Measurements from ENCODE around the gene HSD17B8.
A peak's percentile ranks its signal among the peaks of the same experiment; 100 is the strongest.

HSD17B8 gene

DNA sequence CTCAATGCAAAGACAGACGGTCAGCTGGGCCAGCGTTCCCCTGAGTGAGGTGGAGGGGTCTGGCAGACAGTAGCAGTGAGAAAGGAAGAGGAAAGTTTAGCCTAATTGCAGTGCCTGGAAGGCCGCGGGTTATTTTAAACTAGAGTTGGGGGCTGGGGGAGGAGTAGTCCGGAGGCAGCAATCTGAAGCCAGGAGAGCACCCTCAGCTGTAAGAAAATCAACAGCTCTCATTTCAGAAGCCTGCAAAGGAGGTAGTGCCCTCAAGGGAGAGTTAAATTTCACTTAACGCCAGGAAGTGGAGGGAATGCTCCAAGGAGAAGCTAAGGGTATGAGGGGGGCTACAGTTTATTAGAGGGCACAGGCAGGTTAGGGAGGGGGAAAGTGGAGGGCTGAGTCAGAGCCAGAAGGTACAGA lies 30.8 kb downstream of the HSD17B8 start:
- TF ChIP-seq CTCF (IDR thresholded peaks at IDR 0.05; ENCODE audit: insufficient read depth, low read depth, low read length, missing control alignments): no peak
- no peak overlapping the region for H3K4me3 ChIP-seq (ENCODE audit: low read depth, low read length)
- DNase-seq (ENCODE audit: low read depth): no peak

GRCh38 chr6:33236328-33236727 lies 31.9 kb downstream of the HSD17B8 start:
- DNase-seq (ENCODE audit: low read depth): no peak
- TF ChIP-seq CTCF (IDR thresholded peaks at IDR 0.05; ENCODE audit: insufficient read depth, low read depth, low read length, missing control alignments): no peak
- no peak overlapping the region for H3K4me3 ChIP-seq (ENCODE audit: low read depth, low read length)

- DNase-seq (ENCODE audit: low read depth): no peak
- TF ChIP-seq CTCF (IDR thresholded peaks at IDR 0.05; ENCODE audit: insufficient read depth, low read depth, low read length, missing control alignments): no peak
- H3K4me3 ChIP-seq (ENCODE audit: low read depth, low read length): no peak overlapping the region
Observed at GRCh38 chr6:33236852-33237251, 32.4 kb downstream of the HSD17B8 start.

- no peak for TF ChIP-seq CTCF (IDR thresholded peaks at IDR 0.05; ENCODE audit: insufficient read depth, low read depth, low read length, missing control alignments)
- DNase-seq (ENCODE audit: low read depth): no peak
- no peak overlapping the region for H3K4me3 ChIP-seq (ENCODE audit: low read depth, low read length)
Observed at GRCh38 chr6:33237741-33238140, 33.3 kb downstream of the HSD17B8 start.

GRCh38 chr6:33241968-33242367 lies 37.5 kb downstream of the HSD17B8 start:
- TF ChIP-seq CTCF (IDR thresholded peaks at IDR 0.05; ENCODE audit: insufficient read depth, low read depth, low read length, missing control alignments): no peak
- DNase-seq (ENCODE audit: low read depth): no peak
- no peak overlapping the region for H3K4me3 ChIP-seq (ENCODE audit: low read depth, low read length)

- TF ChIP-seq CTCF (IDR thresholded peaks at IDR 0.05; ENCODE audit: insufficient read depth, low read depth, low read length, missing control alignments): no peak
- H3K4me3 ChIP-seq (ENCODE audit: low read depth, low read length): no peak overlapping the region
- no peak for DNase-seq (ENCODE audit: low read depth)
Observed at GRCh38 chr6:33243476-33243875, 39.0 kb downstream of the HSD17B8 start.

DNA sequence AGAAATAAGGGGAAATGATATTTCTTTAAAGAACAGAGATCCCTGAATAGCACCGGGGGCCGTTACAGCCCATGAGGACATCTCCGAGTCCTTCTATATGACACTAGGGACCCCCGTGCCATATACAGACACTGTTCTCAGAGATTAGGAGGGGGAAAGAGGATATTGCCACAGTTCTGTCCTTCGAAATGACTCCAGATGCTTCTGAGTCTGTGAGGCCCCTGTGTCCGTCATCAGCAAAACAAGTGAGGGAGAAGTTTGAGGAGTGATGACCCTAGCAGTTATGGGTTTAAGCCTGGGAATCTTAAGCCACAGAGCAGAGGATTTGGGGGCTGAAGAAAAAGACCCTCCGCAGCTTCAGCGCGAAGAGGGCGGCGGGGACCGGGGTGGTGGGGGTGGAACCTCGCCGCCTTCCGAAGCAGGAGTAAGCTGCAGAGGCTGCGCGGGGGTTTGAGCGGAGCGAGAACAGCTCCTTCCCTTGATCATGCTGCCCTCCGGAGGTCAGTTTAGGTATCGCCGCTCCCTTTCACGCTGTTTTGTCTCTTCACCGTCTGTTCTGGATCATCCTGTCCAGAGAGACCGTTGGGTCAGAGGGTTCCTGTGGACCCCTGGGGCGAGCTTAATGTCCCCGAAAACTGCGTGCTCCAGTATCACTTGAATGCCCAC lies 43.7 kb downstream of the HSD17B8 start:
- H3K4me3 ChIP-seq (ENCODE audit: low read depth, low read length): peak overlapping the region; percentile 69
- peak; percentile 92 for DNase-seq (ENCODE audit: low read depth)
- TF ChIP-seq CTCF (IDR thresholded peaks at IDR 0.05; ENCODE audit: insufficient read depth, low read depth, low read length, missing control alignments): peak; percentile 96

All from GM12865 (cell line).